WTC11 (cell line): ENCODE results near the gene CHD6. TPM values are rescaled to one million over a fixed set of nuclear protein-coding genes. Genes with fewer than 3 reads are reported as not detected.
A peak's percentile ranks its signal among the peaks of the same experiment; 100 is the strongest.

Source experiments
- ATAC-seq: fragments of 200-7000 bp; cut with Tn5 transposase; 2 replicates; pipeline ENCODE4 v1.10.0; 2021; ENCODE audit warnings: mild to moderate bottlenecking, moderate library complexity
- CTCF ChIA-PET: fragments of 300-600 bp; sonication (Branson Sonifier 250); formaldehyde crosslinking; loops from one replicate; lab custom pipeline; 2021; ENCODE audit warnings: antibody characterized with exemption; lab: Charles Lee
- POLR2A ChIA-PET: fragments of 350-600 bp; sonication (Branson Sonifier 250); formaldehyde crosslinking; loops from one replicate; lab custom pipeline; 2021; ENCODE audit warnings: antibody characterized with exemption; lab: Charles Lee
- DNase-seq: peaks from one replicate; pipeline ENCODE4 v3.0.0; 2021; ENCODE audit warnings: low spot score
- H3K27ac Mint-ChIP-seq: 2 replicates; pipeline ENCODE4 v1.8.0; 2021; ENCODE audit warnings: mixed read lengths
- H3K27me3 Mint-ChIP-seq: 2 replicates; pipeline ENCODE4 v1.8.0; 2021; ENCODE audit warnings: low read depth, mild to moderate bottlenecking, moderate library complexity, mixed read lengths
- H3K36me3 Mint-ChIP-seq: 2 replicates; pipeline ENCODE4 v1.8.0; 2021; ENCODE audit warnings: mixed read lengths
- H3K4me1 Mint-ChIP-seq: 2 replicates; pipeline ENCODE4 v1.8.0; 2022; ENCODE audit warnings: mixed read lengths
- H3K4me3 Mint-ChIP-seq: 2 replicates; pipeline ENCODE4 v1.8.0; 2021; ENCODE audit warnings: mild to moderate bottlenecking, moderate library complexity, mixed read lengths
- H3K9me3 Mint-ChIP-seq: 2 replicates; pipeline ENCODE4 v1.8.0; 2021; ENCODE audit warnings: mixed read lengths
- AR ChIP-seq: fragments of 250-450 bp; sonication (Bioruptor Pico); IDR thresholded peaks from 2 replicates; pipeline ENCODE4 v1.9.0; 2021; ENCODE audit warnings: mild to moderate bottlenecking
- GABPB1 ChIP-seq: sonication (generic); formaldehyde crosslinking; IDR thresholded peaks from 2 replicates; pipeline ENCODE4 v1.8.1; 2023; ENCODE audit warnings: mild to moderate bottlenecking, missing genetic modification reagents
- HMGXB4 ChIP-seq: sonication (generic); formaldehyde crosslinking; IDR thresholded peaks from 2 replicates; pipeline ENCODE4 v1.8.1; 2023; ENCODE audit warnings: mild to moderate bottlenecking, moderate library complexity, missing genetic modification reagents
- MAX ChIP-seq: sonication (generic); formaldehyde crosslinking; IDR thresholded peaks from 2 replicates; pipeline ENCODE4 v1.8.0; 2022; ENCODE audit warnings: mild to moderate bottlenecking, missing genetic modification reagents
- MXD4 ChIP-seq: fragments of 250-450 bp; sonication (Bioruptor Pico); IDR thresholded peaks from 2 replicates; pipeline ENCODE4 v1.8.0; 2021; ENCODE audit warnings: mild to moderate bottlenecking, moderate library complexity, borderline replicate concordance
- MYBL2 ChIP-seq: sonication (generic); formaldehyde crosslinking; IDR thresholded peaks from 2 replicates; pipeline ENCODE4 v1.8.1; 2023; ENCODE audit warnings: mild to moderate bottlenecking, moderate library complexity, missing genetic modification reagents
- NFATC4 ChIP-seq: fragments of 250-450 bp; sonication (Bioruptor Pico); IDR thresholded peaks from 2 replicates; pipeline ENCODE4 v1.9.0; 2021; ENCODE audit warnings: mild to moderate bottlenecking
- NFE2L1 ChIP-seq: sonication (generic); formaldehyde crosslinking; IDR thresholded peaks from 2 replicates; pipeline ENCODE4 v1.8.1; 2023; ENCODE audit warnings: missing genetic modification reagents
- SP1 ChIP-seq: sonication (generic); formaldehyde crosslinking; conservative IDR thresholded peaks from 2 replicates; pipeline ENCODE4 v1.8.1; 2022; ENCODE audit warnings: missing genetic modification reagents
- TP53 ChIP-seq: sonication (generic); formaldehyde crosslinking; IDR thresholded peaks from 2 replicates; pipeline ENCODE4 v1.8.1; 2023; ENCODE audit warnings: mild to moderate bottlenecking, missing genetic modification reagents
- ZBTB21 ChIP-seq: sonication (generic); formaldehyde crosslinking; IDR thresholded peaks from 2 replicates; pipeline ENCODE4 v1.8.1; 2023; ENCODE audit warnings: mild to moderate bottlenecking, missing genetic modification reagents, borderline replicate concordance
- ZNF138 ChIP-seq: sonication (generic); formaldehyde crosslinking; conservative IDR thresholded peaks from 2 replicates; pipeline ENCODE4 v1.8.1; 2022; ENCODE audit warnings: mild to moderate bottlenecking, moderate library complexity, missing genetic modification reagents
- ZNF423 ChIP-seq: fragments of 250-450 bp; sonication (Bioruptor Pico); IDR thresholded peaks from 2 replicates; pipeline ENCODE4 v2.1.2; 2022; ENCODE audit warnings: mild to moderate bottlenecking, moderate library complexity
- total RNA-seq: library from RNA; stranded (reverse); gene quantifications from 3 replicates; pipeline ENCODE4 v1.2.3, GENCODE V29; 2021
- TF ChIP-seq, protein P1 (sequence below): sonication (generic); formaldehyde crosslinking; IDR thresholded peaks from 2 replicates; pipeline ENCODE4 v1.8.1; 2023; ENCODE audit warnings: mild to moderate bottlenecking, missing genetic modification reagents, borderline replicate concordance
- TF ChIP-seq, protein P2 (sequence below): sonication (generic); formaldehyde crosslinking; IDR thresholded peaks from 2 replicates; pipeline ENCODE4 v1.8.1; 2022; ENCODE audit warnings: missing genetic modification reagents, borderline replicate concordance
- TF ChIP-seq, protein P3 (sequence below): fragments of 250-450 bp; sonication (Bioruptor Pico); IDR thresholded peaks from 2 replicates; pipeline ENCODE4 v1.8.0; 2021; ENCODE audit warnings: mild to moderate bottlenecking

CHD6 gene
- total RNA-seq, 1 experiment from 2014 or later, result 52.1 TPM

GRCh38 chr20:41367956-41368355, 250.2 kb downstream of the CHD6 start (continued):
- TF ChIP-seq, protein P1, sequence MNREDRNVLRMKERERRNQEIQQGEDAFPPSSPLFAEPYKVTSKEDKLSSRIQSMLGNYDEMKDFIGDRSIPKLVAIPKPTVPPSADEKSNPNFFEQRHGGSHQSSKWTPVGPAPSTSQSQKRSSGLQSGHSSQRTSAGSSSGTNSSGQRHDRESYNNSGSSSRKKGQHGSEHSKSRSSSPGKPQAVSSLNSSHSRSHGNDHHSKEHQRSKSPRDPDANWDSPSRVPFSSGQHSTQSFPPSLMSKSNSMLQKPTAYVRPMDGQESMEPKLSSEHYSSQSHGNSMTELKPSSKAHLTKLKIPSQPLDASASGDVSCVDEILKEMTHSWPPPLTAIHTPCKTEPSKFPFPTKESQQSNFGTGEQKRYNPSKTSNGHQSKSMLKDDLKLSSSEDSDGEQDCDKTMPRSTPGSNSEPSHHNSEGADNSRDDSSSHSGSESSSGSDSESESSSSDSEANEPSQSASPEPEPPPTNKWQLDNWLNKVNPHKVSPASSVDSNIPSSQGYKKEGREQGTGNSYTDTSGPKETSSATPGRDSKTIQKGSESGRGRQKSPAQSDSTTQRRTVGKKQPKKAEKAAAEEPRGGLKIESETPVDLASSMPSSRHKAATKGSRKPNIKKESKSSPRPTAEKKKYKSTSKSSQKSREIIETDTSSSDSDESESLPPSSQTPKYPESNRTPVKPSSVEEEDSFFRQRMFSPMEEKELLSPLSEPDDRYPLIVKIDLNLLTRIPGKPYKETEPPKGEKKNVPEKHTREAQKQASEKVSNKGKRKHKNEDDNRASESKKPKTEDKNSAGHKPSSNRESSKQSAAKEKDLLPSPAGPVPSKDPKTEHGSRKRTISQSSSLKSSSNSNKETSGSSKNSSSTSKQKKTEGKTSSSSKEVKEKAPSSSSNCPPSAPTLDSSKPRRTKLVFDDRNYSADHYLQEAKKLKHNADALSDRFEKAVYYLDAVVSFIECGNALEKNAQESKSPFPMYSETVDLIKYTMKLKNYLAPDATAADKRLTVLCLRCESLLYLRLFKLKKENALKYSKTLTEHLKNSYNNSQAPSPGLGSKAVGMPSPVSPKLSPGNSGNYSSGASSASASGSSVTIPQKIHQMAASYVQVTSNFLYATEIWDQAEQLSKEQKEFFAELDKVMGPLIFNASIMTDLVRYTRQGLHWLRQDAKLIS (CRISPR knock-in tag), result no peak

DNA sequence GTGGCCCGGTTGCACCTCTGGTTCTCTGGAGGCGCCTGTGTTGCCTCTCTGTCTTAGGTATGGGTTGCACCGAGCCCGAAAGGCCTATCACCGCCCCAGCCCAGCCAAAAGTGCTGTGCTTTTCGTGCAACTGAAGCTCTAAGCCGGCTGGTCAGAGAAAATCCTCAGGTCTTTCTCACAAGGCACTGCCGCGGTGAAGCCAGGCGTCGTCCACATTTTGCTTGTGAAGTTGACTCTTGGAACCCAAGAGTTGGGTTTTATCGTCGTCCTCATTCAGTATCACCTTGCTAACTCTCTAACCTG, 250.8 kb downstream of the CHD6 start:
- CTCF ChIA-PET, result interaction anchor here (0.9 to 3.1 kb wide), 6 partner anchors 15 to 232 kb away, joined by 3 to 13 read pairs (median 6); partner anchors contain the start of gene LPIN3
- POLR2A ChIA-PET, result no interaction called here
- ATAC-seq (peak; percentile 22), DNase-seq (no peak)
- Mint-ChIP-seq H3K27me3 (peaks cover 55% of the 10 kb centered on the region), H3K4me1 (peaks cover 12% of the 10 kb centered on the region), H3K27ac (no peak overlapping the region), H3K4me3 (peak overlapping the region; percentile 75), H3K36me3 (peaks cover 6% of the 10 kb centered on the region), H3K9me3 (peaks cover 14% of the 10 kb centered on the region)
- TF ChIP-seq ZBTB21 (CRISPR knock-in tag) (no peak), GABPB1 (no peak), SP1 (CRISPR knock-in tag) (no peak), TP53 (CRISPR knock-in tag) (no peak)

GRCh38 chr20:41366546-41367392, 251.4 kb downstream of the CHD6 start, which contains the start of gene EMILIN3:
EMILIN3 (minus strand) TSS chr20:41366818; CDS start chr20:41366634, 184 bp downstream.
- no peak for TF ChIP-seq ZNF138 (CRISPR knock-in tag)
- 0 out of 2 replicates have a peak, but pooled peaks have one; percentile 61 for TF ChIP-seq MYBL2 (CRISPR knock-in tag)
- no peak for TF ChIP-seq MXD4 (CRISPR knock-in tag)
- no peak for TF ChIP-seq NFATC4 (CRISPR knock-in tag)
- TF ChIP-seq NFE2L1, result 0 out of 2 replicates have a peak, but pooled peaks have one; percentile 17
- 0 out of 2 replicates have a peak, but pooled peaks have one; percentile 17 for TF ChIP-seq HMGXB4 (CRISPR knock-in tag)
- TF ChIP-seq SP1 (CRISPR knock-in tag), result peak; percentile 52; the same call in 1 of the 2 replicates
- TF ChIP-seq MAX (CRISPR knock-in tag), result no peak
- TF ChIP-seq AR, result no peak
- TF ChIP-seq, protein P2, sequence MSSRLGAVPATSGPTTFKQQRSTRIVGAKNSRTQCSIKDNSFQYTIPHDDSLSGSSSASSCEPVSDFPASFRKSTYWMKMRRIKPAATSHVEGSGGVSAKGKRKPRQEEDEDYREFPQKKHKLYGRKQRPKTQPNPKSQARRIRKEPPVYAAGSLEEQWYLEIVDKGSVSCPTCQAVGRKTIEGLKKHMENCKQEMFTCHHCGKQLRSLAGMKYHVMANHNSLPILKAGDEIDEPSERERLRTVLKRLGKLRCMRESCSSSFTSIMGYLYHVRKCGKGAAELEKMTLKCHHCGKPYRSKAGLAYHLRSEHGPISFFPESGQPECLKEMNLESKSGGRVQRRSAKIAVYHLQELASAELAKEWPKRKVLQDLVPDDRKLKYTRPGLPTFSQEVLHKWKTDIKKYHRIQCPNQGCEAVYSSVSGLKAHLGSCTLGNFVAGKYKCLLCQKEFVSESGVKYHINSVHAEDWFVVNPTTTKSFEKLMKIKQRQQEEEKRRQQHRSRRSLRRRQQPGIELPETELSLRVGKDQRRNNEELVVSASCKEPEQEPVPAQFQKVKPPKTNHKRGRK (CRISPR knock-in tag), result no peak
- no peak for TF ChIP-seq ZNF423 (CRISPR knock-in tag)
- TF ChIP-seq, protein P3, sequence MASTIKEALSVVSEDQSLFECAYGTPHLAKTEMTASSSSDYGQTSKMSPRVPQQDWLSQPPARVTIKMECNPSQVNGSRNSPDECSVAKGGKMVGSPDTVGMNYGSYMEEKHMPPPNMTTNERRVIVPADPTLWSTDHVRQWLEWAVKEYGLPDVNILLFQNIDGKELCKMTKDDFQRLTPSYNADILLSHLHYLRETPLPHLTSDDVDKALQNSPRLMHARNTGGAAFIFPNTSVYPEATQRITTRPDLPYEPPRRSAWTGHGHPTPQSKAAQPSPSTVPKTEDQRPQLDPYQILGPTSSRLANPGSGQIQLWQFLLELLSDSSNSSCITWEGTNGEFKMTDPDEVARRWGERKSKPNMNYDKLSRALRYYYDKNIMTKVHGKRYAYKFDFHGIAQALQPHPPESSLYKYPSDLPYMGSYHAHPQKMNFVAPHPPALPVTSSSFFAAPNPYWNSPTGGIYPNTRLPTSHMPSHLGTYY, result no peak
- H3K36me3 Mint-ChIP-seq, result peaks cover 6% of the 10 kb centered on the region
- H3K4me1 Mint-ChIP-seq, result peaks cover 12% of the 10 kb centered on the region
- CTCF ChIA-PET, result interaction anchor here (0.9 to 3.1 kb wide), 6 partner anchors 15 to 231 kb away, joined by 3 to 13 read pairs (median 6); partner anchors contain the start of gene LPIN3
- peak; percentile 71 for ATAC-seq
- peak within 1 kb of the TSS; percentile 75 for H3K4me3 Mint-ChIP-seq
- H3K9me3 Mint-ChIP-seq, result peaks cover 10% of the 10 kb centered on the region
- peaks cover 55% of the 10 kb centered on the region for H3K27me3 Mint-ChIP-seq
- H3K27ac Mint-ChIP-seq, result no peak within 1 kb of the TSS
- POLR2A ChIA-PET, result no interaction called here
- peak; percentile 62 for DNase-seq
